Posterior cingulate gyrus (tissue), 11 donors: ENCODE data around the gene TMEM207.

Experiments
- DNase-seq, 10 donors: peaks; one replicate each; pipeline versions ENCODE4 v3.0.0 to v3.0.0-alpha.2; 2020 to 2021; ENCODE audit warnings: mixed read lengths in 3 of 10
- intact Hi-C: fragments of 100-400 bp; cut with DNase I; formaldehyde crosslinking; loops from one replicate; pipeline ENCODE4 v1.15.1; 2023

Gene TMEM207

GRCh38 chr3:190396001-190396400 is 53.7 kb downstream of the TMEM207 start:
- intact Hi-C loops, result no loop called here
- DNase-seq, result no peak

GRCh38 chr3:190388703-190389102 is 61.0 kb downstream of the TMEM207 start:
- no peak for DNase-seq
- intact Hi-C loops, result no loop called here

- DNase-seq, result no peak
- intact Hi-C loops, result no loop called here
Measured at GRCh38 chr3:190387578-190388213, 62.0 kb downstream of the TMEM207 start, which contains the start of gene CLDN16. Gene CLDN16 (plus strand): TSS chr3:190388163. CDS start chr3:190388330, 167 bp downstream.

GRCh38 chr3:190385731-190386688 is 63.7 kb downstream of the TMEM207 start:
- intact Hi-C loops, result no loop called here
- no peak for DNase-seq

GRCh38 chr3:190384309-190384756 is 65.4 kb downstream of the TMEM207 start:
- DNase-seq, result no peak
- intact Hi-C loops, result no loop called here

DNA sequence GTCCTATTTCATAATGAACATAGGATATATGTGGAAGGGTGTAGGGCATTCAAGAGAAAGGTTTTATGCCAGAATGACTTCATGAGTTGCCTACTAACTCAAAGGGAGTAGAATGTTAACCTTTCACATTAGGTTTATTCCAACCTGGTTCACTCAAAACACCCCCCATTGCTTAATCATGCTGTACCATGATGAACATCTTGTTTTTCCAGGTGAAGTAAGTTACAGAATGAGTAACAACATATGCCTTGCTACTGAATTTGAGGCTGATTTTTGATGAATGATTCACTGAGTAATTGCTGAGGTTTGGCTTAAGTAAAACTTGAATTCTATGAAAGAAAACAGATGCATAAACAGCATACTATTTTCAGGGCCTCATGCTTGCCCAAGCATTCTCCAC is 67.6 kb downstream of the TMEM207 start:
- intact Hi-C loops, result no loop called here
- DNase-seq, result no peak

DNA sequence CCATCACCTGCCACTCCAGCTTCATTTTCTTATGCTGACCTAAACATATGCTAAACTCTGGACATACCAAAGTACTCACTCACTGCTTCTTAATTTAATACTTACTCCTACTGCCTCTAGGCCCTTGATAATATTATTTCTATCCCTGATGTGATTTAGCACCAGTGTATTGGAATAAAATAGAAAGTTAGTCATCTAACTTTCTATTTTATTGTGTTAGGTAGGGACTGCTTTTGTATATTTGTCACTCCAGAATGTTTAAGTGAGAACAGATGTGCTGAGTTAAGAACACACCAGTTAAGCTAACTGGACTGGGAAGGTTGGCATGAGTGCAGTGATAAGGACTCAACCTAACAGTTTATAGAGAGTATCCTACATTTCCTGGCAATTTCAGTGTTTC is 68.3 kb downstream of the TMEM207 start:
- intact Hi-C loops, result no loop called here
- no peak for DNase-seq

- DNase-seq, result no peak
- intact Hi-C loops, result no loop called here
Measured at GRCh38 chr3:190380184-190380583, 69.5 kb downstream of the TMEM207 start.
